Activated CD4-positive, CD25-positive, alpha-beta regulatory T cell (primary cell): ENCODE data around the gene SYVN1.

ENCODE experiments used
- DNase-seq, 4 experiments: peaks; one replicate each; lab custom pipeline; 2025; lab: John Stamatoyannopoulos, UW

Gene SYVN1

DNA sequence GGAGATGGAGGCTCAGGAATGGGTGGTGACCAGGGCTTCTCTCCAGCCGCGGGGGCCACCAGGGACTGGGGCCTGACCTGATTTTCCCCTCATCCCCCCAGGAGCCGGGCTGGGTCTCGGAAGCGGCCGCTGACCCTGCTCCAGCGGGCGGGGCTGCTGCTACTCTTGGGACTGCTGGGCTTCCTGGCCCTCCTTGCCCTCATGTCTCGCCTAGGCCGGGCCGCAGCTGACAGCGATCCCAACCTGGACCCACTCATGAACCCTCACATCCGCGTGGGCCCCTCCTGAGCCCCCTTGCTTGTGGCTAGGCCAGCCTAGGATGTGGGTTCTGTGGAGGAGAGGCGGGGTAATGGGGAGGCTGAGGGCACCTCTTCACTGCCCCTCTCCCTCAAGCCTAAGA is 46.5 kb downstream of the SYVN1 start:
- no peak for DNase-seq

DNA sequence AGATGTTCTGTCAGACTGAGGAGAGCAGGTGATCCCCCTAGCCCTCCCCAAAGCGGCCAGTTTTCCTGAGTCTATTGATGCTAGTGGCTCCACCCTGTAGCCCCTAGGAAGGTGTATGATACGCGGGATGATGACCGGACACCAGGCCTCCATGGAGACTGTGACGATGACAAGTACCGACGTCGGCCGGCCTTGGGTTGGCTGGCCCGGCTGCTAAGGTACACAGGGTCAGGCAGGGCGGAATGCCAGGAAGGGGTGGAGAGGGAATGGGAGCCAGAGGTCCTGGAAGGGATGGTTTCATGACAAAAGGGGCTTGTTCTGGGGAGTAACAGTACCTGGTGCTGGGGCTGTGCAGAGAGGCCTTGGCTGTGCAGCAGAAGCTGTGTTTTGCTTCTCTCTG is 47.1 kb downstream of the SYVN1 start:
- no peak for DNase-seq

DNA sequence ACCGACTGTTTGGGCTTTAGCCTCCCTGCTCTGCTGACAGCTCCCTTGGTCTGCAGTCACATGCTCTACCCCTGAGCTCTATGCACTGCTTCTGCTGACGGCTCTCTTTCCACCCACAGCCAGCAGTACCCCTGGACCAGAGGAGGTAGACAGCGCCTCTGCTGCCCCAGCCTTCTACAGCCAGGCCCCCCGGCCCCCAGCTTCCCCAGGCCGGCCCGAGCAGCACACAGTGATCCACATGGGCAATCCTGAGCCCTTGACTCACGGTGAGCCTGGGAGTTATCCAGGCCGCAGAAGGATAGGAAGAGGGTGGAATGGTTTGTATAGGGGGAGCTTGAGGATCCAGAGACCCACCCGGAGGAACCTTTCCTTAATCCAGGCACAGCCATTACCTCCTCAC is 47.5 kb downstream of the SYVN1 start:
- DNase-seq = no peak

DNA sequence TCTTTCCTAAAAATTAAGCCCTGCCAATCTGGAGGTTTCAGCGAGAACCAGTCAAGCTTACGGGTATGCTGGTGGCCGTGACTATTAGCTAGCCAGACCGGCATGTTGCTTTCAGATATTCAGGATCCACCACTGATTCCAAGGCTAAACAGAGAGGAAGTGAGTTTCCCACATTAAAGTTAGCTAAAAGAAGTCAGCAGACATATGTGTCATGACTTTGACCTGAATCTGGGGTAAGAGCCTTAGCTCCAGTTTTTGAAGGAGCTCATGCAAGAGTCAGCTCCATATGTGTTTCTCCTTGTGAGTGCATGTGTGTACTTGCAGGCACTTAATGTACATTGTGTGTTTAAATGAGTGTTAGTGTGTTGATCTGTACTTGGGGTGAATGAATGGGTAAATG is 48.9 kb downstream of the SYVN1 start:
- DNase-seq = no peak

DNA sequence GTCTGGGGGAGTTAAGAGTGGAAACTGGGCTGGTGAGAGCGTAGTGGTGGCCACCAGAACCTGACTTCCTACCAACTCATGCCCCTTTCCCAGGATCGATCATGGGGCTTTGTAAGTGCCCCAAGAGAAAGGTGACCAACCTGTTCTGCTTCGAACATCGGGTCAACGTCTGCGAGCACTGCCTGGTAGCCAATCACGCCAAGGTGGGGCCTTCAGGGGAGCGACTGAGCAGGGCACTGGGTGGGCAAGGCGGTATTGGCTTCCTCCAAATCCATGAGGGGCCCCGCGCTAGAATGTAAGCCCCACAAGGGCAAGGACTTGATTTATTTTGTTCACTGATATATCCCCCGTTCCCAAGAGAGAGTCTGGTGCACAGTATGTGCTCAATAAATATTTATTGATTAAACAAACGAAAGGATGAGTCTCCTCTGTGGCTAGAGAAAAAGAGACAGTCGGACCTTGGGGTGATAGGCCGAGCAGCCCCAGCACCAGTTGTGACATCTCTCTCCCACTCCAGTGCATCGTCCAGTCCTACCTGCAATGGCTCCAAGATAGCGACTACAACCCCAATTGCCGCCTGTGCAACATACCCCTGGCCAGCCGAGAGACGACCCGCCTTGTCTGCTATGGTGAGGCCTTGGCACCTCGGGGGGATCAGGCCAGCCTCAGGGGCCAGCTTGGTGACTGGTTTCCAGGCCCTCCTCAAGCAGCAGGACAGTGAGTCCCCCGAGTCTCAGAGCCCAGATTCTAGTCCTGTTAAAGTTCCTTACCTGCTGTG is 49.5 kb downstream of the SYVN1 start:
- DNase-seq = no peak

DNA sequence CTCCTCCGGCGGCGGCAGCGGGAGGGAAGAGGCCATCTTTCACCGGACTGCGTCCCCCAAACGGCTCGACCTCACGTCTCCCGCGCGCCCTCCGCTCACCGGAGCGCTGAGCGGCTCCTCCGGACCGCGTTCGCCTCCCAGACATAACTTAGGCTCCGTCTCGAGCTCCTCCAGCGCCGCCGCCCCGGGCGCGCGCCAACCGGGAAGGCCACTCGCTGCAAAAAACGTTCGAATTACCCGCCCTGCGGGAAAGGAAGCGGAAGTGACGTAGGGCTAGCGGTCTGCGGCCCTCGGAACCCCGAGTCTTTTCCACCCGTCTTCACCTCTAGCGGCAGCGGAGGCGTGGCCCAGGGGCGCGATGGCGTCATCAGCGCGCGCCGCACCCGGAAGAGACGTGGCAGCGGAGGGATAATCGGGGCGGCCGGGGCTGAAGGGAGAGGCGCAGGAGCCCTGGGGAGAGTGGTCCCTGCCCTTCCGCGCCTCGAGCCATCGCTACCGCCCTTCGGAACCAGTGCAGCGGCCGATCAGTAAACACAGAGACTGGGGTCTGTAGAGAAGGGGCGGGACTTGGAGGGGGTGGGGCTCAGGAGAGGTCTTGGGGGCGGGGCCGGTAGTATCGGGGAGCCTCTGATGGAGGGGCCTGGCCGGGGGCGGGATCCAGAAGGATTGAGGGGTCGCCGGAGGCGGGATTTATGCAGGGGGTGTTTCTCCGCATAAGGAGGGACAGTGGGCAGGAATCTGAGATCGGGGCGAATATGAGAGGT is 50.3 kb downstream of the SYVN1 start, which contains the start of the genes CDCA5 and ZFPL1:
Gene CDCA5 (minus strand): TSS at position 207 of the 764 bp plus-strand sequence. CDS start 62 bp downstream, at position 145.
Gene ZFPL1 (plus strand): TSS at position 389 of the 764 bp plus-strand sequence. CDS start 477 bp downstream, outside the sequence.
- DNase-seq = peak; percentile 88 to 96 (median 92)

DNA sequence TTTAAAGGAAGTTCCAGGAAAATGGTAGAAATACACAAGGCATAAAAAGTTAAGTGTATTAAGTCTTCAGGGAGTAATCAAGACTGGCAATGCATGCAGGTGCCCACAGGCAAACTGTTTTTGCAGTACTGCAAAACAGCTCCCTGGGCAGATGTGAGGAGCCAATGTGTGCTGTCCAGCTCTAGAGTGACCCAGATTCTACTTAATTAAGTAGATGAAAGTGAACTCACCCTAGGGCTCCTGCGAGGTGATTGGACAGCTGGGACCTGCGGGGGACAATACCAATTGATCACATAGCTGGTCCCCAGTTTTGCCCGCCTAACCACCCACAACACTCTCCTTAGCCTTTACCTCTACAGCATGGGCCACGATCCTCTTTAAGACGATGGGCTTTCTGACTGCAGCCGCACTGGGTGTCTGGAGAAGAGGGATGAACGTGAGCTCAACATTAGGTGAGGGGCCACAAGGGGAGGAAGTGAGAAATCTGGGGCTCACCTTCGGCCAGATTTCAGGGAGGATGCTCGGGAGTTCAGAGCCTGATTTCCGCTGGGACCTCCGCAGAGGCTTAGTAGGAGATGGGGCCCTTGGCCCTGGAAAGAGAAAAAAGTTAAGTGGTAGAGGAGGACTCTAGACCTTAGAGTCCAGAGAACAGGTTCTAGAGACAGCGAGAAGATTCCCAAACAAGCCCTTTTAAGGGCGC is 51.0 kb downstream of the SYVN1 start:
- no peak for DNase-seq

DNA sequence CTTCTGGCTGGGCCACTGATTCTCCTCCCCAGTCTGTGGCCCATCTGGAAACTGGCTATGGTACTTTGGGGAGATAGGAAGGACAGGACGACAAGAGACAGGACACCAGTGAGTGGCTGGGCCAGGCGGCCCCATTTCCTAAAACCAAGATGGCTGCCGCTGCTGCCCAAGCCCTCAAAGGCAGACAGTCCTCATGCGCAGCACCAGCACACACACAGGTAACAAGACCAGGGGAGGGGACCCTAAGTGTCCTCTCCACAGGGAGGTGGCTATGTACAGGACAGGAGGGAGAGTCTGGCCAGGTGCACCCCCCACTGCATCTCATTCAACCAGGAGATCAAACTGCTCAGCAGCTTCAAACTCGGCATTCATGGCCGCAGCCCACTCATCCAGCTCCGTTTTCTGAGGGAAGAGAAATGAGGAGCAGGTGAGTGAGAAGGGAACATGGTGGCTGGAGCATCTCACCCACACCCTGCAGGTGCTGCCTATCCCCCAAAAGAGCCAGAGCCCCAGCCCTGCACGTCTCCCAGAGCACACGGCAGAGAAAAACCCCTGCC is 55.5 kb downstream of the SYVN1 start:
- DNase-seq = no peak

DNA sequence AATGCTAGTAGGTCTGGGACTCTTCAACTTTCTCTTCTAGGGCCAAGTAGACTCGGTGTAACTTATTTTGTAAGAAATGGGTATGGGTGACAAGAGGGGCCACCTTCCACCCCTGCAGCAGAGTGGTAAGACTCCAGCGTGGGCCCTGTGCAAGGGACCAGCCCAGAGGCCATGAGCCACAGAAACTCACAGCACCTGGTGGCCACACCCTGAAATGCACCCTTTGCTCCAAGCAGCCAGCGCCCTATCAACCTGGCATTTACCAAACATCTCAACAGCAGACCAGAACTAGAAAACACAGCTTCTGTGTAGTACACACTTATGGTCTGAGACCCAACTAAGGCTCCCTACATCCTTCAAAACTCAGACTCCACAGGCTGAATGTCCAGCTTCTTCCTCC is 56.2 kb downstream of the SYVN1 start:
- peak; percentile 36 to 66 (median 58) for DNase-seq

DNA sequence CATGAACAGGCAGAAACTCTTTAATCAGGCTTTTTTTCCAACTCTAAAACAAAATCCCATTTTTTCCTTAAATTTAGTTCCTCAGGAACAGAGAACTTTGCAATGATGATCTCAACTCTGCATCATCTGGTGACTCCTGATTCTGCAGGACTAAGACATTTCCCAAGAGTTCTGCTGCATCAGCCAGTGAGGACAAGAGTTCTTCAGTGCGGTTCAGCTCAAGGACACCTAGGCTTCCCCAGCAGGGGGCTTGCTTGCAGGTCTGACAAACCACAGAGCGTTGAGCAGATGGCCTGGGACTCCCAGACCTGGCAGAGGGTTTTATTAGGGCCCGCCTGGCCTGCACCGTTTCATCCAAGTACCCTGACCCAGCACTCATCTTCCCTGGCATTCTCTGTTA is 56.9 kb downstream of the SYVN1 start:
- DNase-seq = no peak
